GM21360 (cell line): Measurements from ENCODE around the gene COL4A1.

Experiments
- ATAC-seq: cut with Tn5 transposase; IDR thresholded peaks from one replicate; pipeline ENCODE4 v1.9.1; 2021; ENCODE audit warnings: mild to moderate bottlenecking, moderate library complexity; ENCODE audit not compliant: unreplicated experiment

Gene COL4A1

DNA sequence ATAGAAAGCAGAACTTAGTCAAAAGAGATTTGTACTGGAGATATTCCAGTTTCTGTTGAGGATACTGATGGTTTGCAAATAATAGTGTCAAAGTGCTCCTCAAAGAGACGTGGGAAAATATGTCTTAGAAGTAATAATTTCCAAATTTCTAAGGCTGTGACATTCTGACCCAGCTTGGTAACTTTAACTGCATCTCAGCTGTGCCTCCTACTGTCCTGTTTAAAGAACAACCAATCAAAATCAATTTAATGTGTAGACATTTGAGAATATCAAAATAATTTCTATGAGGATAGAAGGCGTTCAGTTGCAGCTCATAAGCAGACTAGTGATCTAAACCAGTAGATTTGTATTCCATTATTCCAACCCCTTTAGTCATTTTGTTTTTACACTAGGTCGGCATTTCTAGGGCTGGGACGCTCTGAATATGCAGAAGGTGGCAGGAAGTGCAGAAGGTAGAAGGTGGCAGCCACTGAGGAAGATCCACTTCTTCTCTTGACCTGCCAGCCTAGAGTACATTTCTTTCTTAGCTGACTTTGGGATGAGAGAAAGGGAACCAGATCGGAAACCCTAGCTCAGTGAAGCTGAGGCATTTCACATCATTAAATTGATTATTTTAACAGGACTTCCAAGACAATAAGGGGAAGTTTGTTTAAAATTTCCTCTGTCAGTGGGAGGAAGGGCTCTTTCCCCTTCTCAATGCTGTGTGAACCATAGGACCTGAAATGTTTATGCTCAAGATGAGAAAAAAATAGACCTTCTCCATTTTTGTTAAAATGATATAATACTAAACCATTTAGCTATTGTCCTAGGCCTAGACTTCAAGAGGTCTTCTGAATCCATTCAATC is 67.5 kb downstream of the COL4A1 start:
- ATAC-seq: no peak

DNA sequence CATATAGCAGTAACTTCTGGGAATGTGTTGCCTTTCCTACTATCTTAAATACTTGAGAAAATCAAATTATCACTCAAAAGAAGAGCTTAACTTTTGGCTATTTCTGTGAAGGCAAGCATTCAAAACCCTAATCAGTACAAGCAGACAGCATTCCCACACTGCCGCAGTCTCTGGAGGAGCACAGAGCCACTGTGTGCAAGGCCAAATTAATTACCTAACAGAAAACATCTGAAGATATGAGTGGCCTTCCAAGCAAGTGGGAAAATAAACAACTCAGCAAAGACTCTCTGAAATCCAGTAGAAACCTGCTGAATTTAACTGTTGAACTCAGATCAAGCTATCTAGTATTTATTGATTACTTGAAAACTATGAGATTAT is 68.2 kb downstream of the COL4A1 start:
- no peak for ATAC-seq

DNA sequence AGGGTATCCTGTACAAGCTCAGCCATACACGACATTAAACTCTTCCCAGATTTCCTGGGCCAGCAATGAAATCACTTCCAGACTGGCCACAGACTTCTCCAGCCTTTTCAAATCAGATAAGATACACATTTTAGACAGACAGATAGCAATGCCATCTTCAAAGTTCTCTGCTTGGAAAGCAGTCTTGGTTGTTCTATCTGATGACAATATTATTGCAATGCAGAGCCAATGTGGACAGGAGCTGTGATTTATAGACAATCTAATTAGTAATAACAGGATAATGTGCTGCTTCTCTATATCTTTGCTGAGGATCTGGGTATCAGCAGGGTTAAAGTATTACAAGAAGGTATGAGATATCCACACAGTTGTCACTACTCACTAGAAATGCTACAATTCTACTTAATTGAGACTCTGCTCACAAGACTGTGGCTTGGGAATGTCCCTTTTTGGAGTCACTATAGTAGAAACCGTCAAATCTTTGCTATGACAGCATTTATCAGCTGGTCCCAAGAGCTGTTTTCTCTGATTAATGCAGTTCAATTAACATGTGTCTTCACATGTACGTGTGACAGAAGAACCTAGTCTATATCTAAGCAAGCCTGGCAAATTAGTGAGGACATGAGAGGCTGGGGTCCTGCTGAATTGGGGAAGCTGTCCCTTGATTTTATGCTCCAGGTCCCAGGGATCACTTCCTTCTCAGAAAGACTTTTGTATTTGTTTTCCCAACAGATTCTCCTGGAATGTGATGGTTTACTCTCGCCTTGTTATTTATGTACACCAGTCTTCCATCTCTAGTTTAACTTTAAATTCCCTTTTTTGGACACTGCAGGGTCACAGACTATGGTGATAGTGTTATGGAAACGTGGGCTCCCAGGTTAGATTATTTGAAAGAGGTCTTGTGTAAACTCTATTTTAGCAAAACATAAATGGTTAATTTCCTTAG is 68.8 kb downstream of the COL4A1 start:
- ATAC-seq: no peak

DNA sequence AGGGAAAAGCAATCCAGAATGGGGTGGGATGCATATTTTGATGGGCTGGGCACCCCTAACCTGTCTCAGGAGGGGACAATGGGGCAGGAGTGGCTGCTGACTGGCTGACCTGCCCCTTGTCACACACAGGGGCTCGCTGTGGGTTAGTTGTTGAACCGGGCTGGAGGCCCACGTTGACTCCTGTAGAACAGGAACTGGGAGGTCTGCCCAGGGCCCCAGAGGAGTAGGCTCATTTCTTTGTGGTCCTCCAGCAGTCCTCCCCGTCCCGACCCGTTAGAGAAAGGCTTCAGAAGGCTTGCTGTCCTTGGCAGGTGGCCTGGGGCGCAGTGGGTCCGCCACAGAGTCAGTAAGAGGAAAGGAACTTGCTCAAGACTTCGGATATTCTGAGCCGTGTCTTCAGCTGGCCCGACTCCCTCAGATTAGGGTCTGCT is 70.1 kb downstream of the COL4A1 start:
- ATAC-seq: no peak

DNA sequence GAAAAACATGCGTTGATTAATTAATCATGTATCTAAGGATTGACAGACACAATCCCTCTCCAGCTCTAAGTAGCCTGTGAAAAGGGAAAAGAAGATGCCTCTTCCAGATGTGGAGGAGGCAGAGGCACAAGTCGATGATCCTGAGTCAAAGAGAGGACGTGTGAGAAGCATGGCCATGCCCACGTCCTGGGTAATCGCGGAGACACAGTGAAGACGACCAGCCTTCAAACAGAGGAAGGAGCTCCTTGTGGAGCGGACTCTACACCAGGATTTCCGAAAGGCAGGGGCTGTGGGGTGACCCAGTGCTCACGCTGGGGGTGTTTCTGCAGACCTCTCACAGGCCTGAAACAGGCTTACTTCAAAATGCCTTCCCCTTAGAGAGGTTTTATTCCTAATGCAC is 70.5 kb downstream of the COL4A1 start:
- no peak for ATAC-seq

DNA sequence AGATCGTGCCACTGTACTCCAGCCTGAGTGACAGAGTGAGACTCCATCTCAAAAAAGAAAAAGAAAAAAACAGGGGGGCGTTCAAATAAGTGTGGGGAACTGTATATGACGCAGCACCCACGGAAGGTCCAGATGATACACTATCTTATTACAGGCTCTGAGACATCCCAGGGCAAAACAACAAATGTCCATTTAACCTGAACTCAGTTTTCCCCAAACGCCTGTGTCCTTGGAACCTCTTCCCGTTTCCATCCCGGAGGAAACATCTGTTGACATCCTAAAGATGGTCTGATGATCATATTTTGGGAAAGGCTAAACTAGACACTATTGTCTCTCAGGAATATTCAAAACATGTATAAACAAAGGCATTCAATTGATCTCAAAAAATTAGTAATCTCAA is 72.4 kb downstream of the COL4A1 start:
- ATAC-seq: no peak

DNA sequence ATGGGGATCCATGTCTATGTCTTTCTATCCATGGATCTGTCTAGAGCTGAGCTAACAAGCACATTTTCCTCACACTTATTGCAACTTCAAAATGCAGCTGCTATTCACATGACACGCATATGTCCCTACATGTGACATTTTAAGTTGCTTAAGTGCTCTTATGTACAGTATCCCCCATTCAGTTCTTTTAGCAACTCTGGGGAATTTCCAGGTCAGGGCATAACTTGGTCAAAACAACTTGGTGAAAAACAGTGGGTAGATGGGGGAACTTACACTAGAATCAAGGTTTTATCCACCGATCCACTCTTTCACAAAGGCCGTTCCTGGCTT is 73.0 kb downstream of the COL4A1 start:
- ATAC-seq: no peak

DNA sequence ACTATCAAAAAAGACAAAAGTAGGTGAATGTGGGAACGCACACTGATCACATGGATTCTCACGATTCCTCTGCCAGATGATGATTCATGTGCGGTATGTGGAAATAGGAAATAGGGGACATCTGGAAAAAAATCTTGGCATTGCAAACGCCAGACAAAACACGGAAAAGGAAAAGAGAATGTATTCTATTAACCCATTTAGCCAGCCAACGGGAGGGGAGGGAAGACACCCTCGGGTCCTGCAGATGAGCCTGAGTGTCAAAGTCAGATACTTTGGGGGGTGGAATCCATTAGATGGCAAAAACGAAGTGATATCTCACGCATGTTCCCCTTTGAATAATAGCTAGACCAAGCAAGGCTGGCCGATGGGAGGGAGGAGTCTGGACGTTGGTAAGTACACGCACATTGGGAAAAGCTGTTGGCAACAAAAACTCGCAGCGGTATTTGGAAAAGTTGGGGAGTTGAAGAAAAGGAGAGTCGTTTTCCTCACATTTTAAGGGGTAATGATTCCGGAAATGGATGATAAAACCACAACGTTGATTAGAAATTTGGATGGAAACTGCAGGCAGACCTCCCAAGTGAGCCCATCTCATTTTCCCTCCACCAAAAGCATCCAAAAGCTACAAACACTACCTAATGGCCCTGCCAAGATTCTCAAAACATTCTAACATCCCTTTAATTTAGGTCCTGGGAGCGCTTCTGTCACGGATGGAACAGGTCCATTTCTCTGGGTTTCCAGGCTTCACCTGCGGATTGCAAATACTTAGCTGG is 73.6 kb downstream of the COL4A1 start:
- ATAC-seq: no peak

DNA sequence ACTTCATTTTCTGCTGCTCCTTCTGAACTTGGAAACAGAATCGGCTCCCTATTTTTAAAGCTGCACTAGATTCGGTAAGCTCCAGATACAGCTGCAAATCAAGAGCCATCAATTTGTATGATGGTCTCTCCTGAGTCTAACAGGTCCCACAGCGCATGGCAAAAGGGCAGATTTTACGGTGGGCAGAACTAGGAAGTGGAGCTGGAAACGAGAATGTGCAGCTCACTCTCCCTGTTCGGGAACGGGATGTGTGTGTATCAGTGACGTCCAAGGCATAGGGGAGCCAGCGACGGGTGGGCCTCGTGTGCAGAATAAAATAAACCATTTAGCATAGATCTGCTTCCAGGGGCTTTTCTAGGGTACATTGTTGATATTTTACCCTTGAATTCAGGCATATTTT is 74.2 kb downstream of the COL4A1 start:
- no peak for ATAC-seq

DNA sequence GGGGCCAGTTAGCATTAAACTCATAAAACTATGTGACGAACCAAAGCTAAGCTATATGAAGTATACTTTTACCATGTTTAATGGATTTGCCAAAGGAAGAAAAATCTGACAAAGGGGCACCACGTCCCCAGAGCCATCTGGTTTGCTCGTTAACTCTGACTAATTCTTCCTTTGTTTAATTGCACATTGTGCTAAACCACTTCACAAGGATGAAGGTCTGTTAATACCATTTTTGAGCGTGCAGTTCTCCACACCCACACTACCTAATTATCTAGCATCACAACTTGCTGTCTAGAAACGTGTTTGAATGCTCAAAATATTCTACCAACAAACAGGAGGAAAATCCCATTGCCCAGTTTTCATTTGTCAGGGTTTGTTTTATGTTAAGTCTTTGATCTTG is 74.8 kb downstream of the COL4A1 start:
- ATAC-seq: no peak

DNA sequence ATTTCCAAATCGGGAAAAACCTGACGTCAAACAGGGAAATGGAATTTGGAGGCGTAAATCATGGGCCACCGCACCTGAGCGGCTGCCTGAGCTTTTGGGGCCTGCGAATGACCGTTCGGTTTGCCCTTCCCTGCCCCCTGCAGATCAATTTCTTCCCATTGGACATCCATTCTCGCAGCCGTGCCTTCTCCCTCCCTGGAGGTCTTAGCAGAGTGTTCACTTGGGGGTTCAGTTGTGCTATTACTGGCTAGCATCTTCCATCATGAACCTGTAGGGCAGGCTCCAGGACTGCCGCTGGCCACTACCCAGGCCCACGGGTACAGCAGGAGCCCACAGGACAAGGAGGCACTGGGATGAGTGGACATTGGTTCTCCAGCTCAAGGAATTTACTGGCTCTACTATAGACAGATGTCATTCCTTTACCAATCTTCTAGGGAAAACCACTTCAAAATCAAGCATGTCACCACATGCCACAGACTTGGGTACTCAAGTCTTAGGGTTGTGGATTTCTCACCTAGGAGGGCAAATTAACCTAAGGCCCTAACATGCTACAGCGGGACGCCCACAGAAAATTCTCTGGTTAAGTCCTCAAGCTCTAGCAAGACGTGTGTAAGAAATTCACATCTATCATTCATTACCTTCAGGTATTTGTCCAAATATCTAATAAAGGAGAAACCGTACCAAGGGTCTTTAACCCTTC is 75.5 kb downstream of the COL4A1 start:
- ATAC-seq: no peak

DNA sequence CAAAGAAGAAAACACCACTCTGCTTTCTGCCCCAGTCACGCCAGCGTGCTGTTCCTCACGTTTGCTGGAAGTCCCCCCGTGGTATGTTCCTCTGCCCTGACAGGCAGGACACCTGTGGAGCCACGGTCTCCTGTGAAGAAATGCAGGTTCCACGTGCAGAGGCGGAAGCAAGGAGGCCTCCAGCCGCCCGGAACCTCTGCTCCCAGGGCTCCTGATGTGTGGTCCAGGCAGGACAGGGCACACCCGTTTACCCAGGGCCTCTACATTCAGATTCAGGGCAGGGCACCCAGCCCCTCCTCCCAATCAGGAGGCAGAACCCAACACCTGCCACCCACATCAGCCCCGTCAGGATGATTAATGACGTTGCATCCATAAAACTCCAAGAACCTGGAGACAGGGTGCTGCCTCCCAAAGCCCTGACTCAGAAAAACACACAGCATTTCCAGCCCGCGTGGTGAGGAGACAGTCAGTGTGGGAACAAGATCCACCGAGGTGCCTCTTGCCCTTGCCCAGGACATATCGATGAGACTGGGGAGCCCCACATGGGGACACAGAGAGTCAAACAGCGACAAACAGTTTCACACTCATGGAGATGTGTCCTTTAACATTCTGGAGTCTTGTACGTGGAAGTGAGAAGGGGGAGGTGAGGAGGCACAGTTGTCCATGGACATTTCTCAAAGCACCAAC is 76.2 kb downstream of the COL4A1 start:
- ATAC-seq: no peak

DNA sequence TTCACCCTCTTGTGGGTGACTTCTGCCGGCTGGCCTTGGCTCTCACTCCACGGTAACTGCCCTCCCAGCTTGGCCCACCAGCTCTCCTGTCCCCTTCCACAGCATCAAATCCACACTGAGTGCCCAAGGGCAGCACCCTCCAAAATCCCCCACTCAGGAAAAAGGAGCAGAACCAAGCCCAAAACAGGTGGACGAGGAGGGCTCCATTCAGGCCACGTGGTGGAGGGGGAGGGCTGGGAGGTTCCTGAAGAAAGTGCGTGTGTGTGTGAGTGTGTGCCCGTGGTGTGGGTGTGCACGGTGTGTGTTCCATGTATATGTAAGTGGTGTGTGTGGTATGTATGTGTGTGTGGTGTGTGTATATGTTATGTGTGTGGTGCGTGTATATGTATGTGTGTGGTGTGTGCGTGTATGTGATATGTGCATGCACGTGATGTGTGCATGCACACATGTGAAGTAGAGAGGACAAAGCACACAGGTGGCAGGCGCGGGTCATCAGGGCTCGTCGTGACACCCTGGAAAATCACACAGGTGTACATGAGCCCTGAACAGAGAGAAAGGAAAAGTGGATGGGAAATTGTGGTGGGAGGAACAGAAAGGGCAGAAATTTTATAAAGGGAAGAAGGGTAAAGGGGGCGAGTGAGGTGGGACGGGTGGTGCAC is 76.9 kb downstream of the COL4A1 start:
- ATAC-seq: no peak

DNA sequence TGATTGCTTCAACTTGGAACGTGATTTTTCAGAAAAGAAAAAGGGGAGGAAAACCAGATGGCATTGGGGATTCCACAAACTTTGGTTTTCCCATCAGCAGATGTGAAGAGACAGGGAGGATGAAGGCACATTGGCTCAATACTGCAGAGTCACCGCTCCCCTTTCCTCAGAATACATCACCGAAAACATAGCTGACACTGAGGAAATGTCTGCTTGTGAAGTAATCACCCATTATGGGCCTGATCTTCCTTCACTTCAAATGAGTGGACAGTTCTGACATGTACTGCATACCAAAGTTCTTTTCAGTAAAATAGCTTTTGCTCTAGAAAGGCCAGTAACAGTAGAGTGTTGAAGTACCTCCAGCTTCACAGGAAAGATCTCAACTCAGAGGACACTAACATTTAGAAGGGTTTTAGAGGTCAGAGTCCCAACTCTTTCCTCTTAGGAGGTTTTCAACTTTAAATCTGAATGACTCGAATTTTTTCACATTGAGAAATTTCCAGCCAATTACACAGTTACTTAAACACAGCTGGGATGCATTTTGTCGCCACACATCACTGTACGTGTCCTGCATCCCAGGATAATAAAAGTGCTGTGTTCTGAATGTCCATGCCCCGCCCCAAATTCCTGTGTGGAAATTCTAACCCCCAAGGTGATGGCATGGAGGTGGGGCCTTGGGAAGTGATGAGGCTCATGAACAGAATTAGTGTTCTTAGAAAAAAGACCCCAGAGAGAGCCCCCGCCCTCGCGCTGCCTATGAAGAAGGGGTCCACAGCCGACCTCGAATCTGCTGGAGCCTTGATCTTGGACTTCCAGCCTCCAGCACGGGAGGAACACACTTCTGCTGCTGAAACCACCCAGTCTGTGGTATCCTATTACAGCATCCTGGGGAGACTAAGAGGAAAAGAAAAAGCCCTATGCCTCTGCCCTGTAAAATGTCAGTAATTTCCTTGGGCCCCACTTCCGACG is 77.7 kb downstream of the COL4A1 start:
- no peak for ATAC-seq

DNA sequence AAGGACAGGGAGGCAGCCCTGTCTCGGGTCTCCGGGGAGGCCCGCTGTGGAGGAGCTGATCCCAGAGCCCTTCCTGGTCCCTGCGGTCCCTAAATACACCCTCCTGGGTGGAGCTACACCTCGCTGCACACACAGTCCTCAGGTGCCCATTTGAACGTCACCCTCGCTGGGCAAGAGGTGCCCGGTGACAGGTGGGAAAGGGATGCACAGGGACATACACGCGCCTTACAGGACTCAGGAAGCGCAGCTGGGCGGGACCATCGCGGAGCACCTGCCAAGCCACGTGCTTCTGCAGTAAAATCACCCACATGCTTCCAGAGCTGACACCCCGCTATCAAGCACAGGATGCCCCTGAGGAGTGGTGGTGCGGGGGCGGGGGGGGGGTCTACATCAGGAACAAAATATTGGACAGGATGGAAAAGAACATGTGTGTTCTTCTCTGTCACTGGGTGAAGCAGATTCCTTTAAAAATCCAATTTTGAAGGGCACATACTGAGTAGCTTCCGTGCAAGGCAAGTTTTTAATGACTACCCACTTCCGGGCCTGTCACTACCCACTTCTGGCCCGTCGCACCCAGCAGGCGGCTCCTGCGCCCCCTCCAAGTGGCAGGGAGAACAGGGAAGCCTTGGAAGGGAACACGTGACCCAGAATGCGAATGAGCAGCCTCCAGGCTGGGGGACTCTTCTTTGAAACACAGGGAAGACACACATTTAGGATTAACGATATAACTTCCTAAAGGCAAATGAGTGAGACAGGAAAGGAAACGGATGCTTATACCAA is 78.9 kb downstream of the COL4A1 start:
- ATAC-seq: no peak

DNA sequence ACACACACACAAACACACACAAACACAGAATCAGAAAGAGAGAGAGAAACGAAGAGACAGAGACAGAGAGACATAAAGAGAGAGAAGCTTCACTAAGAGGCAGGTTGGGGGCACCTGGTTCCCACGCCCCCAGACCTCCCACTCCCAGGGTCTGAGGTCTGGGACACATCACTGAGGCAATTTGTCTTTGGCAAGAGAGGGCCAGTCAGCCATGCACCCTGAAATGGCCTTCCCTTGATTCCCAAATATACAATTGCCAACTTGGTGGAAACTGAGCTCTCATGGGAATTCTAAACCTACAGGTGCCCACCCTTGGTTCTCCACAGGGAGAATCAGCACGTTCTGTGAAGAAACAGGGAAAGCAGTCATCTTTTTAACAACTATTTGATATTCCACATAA is 79.5 kb downstream of the COL4A1 start:
- ATAC-seq: no peak

DNA sequence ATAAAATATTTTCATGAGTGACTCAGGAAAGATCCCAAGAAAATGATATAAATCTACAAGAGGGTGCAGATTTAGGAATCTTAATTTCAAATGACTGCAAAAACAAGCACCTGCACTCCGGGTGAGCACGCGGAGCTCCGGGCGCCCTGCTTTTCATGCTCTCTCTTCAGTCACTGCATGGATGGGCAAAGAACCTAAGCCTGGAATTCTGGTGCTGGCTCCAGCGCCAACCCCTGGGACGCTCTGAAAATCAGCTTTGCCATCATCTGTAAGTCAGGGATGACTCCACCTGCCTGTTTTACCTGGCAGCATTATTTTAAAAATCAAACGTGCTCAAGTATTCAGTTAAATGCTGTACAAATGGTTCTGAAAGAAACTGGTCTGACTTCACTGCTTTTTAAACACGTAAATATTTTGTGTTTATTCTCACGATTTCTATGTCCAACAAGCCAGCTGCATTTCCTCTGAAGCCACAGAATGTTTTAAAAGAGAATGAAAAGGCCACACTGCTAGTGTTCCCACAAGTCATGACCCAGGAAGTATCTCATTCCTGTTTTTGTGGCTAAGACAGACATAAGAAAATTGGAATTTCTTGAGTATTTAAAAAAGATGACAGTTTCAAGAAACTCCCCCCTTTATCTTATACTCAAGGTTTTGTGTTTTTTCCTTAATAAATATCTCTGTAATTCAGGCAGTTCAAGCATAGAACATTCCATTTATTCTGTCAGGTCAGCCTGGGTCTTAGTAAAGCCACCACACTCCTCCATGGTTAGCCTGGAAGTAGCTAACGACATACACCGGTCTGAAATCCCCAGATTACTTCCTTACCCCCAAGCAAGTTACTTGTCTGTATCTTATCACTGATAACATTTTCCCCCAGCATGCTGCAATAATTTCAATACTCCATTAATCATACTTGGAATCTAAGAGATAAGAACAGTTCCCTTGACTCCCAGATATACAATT is 81.1 kb downstream of the COL4A1 start:
- no peak for ATAC-seq
